ENCODE results near the gene NRL.

Gene NRL

GRCh38 chr14:24068711-24069410 is 45.9 kb downstream of the NRL start:
- H3K27me3 ChIP-seq: no peaks in the 10 kb centered on the region
- H3K4me1 ChIP-seq (ENCODE audit: control insufficient read depth in 1 of 2, insufficient read depth in 1 of 2, low read depth in 1 of 2, low read length in 1 of 2): peaks cover 24 to 27% of the 10 kb centered on the region in 2 experiments
- TF ChIP-seq CTCF (IDR thresholded peaks at IDR 0.05): no peak
- no peak overlapping the region for H3K27ac ChIP-seq
- no peaks in the 10 kb centered on the region for H3K36me3 ChIP-seq
- no peaks in the 10 kb centered on the region for H3K9me3 ChIP-seq
- H3K4me3 ChIP-seq (ENCODE audit: low read depth in 1 of 2, low read length in 1 of 2): no peak overlapping the region

- Histone ChIP-seq H3K9me3 (no peaks in the 10 kb centered on the region), H3K4me3 (ENCODE audit: low read depth in 1 of 2, low read length in 1 of 2) (no peak overlapping the region), H3K27ac (no peak overlapping the region), H3K4me1 (ENCODE audit: control insufficient read depth in 1 of 2, insufficient read depth in 1 of 2, low read depth in 1 of 2, low read length in 1 of 2) (peaks cover 24 to 27% of the 10 kb centered on the region in 2 experiments), H3K27me3 (no peaks in the 10 kb centered on the region), H3K36me3 (no peaks in the 10 kb centered on the region)
- no peak for TF ChIP-seq CTCF (IDR thresholded peaks at IDR 0.05)
Observed at GRCh38 chr14:24067133-24068082, 47.3 kb downstream of the NRL start.

GRCh38 chr14:24066496-24067132 is 48.1 kb downstream of the NRL start:
- Histone ChIP-seq H3K4me1 (ENCODE audit: control insufficient read depth in 1 of 2, insufficient read depth in 1 of 2, low read depth in 1 of 2, low read length in 1 of 2) (peaks cover 21 to 24% of the 10 kb centered on the region in 2 experiments), H3K27me3 (no peaks in the 10 kb centered on the region)
- no peak for TF ChIP-seq CTCF (IDR thresholded peaks at IDR 0.05)

GRCh38 chr14:24065408-24065807 is 49.3 kb downstream of the NRL start:
- Histone ChIP-seq H3K9me3 (no peaks in the 10 kb centered on the region), H3K27me3 (no peaks in the 10 kb centered on the region), H3K4me3 (ENCODE audit: low read depth in 1 of 2, low read length in 1 of 2) (no peak overlapping the region), H3K36me3 (no peaks in the 10 kb centered on the region), H3K27ac (no peak overlapping the region), H3K4me1 (ENCODE audit: control insufficient read depth in 1 of 2, insufficient read depth in 1 of 2, low read depth in 1 of 2, low read length in 1 of 2) (peaks cover 9 to 12% of the 10 kb centered on the region in 2 experiments)
- no peak for TF ChIP-seq CTCF (IDR thresholded peaks at IDR 0.05)

More at GRCh38 chr14:24066496-24067132, 48.1 kb downstream of the NRL start:
- Histone ChIP-seq H3K4me3 (ENCODE audit: low read depth in 1 of 2, low read length in 1 of 2) (no peak overlapping the region), H3K36me3 (no peaks in the 10 kb centered on the region), H3K27ac (no peak overlapping the region), H3K9me3 (no peaks in the 10 kb centered on the region)

GRCh38 chr14:24064856-24065255 is 49.9 kb downstream of the NRL start:
- Histone ChIP-seq H3K9me3 (no peaks in the 10 kb centered on the region), H3K27me3 (no peaks in the 10 kb centered on the region), H3K4me3 (ENCODE audit: low read depth in 1 of 2, low read length in 1 of 2) (no peak overlapping the region), H3K36me3 (no peaks in the 10 kb centered on the region), H3K27ac (no peak overlapping the region), H3K4me1 (ENCODE audit: control insufficient read depth in 1 of 2, insufficient read depth in 1 of 2, low read depth in 1 of 2, low read length in 1 of 2) (peaks cover 3 to 6% of the 10 kb centered on the region in 2 experiments)
- no peak for TF ChIP-seq CTCF (IDR thresholded peaks at IDR 0.05)
